ENCODE results near the gene ZRANB2.

Gene ZRANB2, protein sequence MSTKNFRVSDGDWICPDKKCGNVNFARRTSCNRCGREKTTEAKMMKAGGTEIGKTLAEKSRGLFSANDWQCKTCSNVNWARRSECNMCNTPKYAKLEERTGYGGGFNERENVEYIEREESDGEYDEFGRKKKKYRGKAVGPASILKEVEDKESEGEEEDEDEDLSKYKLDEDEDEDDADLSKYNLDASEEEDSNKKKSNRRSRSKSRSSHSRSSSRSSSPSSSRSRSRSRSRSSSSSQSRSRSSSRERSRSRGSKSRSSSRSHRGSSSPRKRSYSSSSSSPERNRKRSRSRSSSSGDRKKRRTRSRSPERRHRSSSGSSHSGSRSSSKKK

DNA sequence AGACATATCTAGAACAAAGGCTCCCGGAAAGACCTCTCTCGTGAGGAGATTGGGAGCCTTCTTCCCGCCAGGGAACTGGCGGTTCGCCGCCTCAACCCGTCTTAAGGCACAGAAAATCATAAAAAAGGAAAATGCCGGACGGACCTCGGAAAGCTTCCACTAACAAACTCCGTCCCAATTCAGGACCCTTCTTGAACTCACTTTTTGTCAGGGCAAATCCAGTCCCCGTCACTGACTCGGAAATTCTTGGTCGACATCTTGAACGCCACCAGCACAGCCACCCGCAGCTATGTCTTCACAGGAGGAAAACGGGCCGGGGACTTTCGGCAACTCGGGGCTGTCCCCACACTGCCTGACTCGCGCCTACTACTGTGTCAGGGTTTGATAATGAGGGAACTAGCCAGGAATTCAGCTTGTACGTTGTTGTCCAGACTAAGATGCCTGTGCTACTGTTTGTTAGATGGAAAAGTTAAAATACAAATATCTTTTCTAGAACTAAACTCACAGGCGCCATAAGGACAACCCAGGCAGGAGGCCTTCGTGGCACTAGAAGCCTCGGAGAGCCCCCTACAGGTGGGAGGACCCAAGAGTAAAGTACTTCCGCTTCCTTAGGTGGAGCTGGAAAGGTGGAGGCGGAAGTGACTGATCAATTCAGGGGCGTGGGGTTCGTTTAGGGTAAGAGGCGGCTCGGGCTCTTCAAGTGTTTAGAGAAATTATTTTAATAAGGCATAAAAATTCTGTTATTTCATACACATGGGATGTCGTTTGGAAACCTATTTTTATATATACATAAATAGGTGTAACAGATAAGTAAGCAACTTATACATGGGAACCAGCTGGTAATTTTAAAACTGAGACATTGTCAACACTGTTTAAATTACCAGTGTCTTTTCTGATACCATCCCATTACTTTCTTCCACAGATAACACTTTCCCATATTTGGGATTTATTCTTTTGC is at the start of gene ZRANB2:
Gene ZRANB2 (minus strand): TSS at position 297 of the 958 bp plus-strand sequence. CDS start 40 bp downstream, at position 257.
- in situ Hi-C loops (cut with MboI; ENCODE audit: low sequenced_read_pairs): no loop called here

DNA sequence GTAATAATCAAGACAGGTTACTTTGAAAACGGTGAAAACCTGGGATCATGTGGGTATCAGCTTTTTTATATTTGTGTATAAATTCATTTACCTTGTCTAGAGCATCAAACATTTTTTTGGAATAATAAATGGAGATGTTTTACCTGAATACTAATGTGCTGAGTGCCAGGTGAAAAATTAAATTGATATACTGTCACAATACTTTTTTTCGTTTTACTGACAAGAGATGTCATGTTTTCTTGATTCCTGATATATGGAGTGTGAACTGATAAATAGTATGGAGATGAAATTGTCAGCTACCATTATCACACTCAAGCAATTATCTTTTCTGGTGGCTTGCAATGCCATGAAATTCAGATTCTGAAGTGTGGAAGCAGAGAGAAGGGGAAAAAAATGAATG is 47.2 kb upstream of the ZRANB2 start:
- in situ Hi-C loops (cut with MboI; ENCODE audit: low sequenced_read_pairs): no loop called here

DNA sequence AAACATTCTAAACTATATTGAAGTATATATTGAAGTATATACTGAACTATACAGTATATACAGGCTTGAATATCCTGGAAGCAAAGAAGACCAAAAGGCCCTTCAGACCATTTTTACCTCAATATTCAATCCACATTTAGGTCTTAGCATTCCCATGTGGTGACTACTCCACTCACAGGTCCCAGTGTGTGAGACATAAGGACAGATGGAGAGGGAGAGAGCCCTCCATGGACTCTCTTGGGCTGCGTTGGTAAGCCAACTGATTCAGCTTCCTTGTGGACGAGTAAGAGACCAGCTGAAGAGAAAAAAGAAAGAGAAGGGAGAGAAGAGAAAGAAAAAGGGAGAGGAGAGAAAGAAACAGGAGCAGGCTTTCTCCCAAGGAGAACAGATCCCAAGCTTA is 37.3 kb upstream of the ZRANB2 start:
- in situ Hi-C loops (cut with MboI; ENCODE audit: low sequenced_read_pairs): no loop called here

DNA sequence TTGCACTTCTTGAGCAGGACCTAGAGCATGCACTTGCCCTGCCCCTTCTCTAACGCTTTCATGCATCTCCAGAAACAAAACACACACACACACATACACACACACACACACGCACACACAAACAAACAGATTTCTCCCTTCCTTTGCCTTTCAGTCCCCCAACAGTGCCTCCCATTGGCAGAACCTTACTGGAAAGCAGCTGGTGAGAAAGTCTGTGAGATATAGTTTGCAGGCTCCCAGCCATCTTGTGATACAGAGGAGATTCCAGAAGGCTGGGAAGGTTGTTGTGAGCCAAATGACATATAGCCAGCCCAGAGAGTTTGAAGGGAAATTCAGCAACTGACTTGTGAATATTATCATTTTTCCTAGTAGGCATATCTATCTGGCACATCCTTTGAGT is 35.9 kb upstream of the ZRANB2 start:
- in situ Hi-C loops (cut with MboI; ENCODE audit: low sequenced_read_pairs): no loop called here

DNA sequence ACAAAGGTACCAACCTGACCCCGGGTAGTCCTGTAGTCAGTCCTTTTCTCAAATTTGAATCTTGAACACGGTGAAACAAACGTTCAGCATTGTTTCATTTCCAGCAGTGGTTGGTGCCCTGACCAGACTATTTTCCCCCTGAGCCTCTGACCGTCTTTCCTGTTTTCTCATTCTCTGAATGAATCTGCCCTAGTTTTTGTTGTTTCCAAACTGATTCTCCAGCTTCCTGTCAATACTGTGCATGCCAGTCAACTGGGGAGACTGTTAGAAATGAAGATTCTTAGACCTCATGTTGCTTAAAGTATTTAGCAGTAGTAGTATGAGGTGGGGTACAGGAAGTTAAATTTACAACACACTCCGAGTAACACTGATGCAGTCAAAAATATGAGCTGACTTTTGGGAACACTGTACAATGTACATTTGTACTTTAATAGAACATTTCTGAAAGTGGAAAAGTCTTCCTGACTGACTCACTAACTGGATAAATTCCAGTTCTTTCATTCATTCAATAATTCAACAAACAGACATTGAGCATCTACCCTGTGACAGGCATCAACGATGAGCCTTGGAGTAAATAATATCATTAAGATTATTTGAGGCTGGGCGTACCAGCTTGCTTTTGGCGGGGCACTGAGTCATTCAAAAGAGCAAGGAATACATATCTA is 26.0 kb upstream of the ZRANB2 start:
- in situ Hi-C loops (cut with MboI; ENCODE audit: low sequenced_read_pairs): no loop called here

DNA sequence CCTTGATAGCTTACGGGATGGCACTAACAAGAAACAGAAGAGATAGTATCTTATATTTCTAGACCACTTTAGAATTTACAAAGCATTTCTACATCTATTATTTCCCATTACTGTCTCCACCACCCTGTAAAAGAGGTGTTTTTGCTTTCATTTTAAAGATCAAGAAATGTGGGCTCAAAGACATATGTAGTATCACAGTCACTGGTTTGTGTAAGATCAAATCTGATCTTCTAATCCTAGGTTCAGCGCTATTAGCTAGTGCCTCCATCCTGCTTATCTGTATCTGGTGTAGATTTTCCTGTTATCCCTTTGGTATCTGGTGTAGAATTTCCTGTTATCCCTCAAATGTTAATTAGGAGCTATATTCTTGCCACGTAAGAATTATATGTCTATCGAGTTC is 23.6 kb upstream of the ZRANB2 start:
- in situ Hi-C loops (cut with MboI; ENCODE audit: low sequenced_read_pairs): no loop called here

DNA sequence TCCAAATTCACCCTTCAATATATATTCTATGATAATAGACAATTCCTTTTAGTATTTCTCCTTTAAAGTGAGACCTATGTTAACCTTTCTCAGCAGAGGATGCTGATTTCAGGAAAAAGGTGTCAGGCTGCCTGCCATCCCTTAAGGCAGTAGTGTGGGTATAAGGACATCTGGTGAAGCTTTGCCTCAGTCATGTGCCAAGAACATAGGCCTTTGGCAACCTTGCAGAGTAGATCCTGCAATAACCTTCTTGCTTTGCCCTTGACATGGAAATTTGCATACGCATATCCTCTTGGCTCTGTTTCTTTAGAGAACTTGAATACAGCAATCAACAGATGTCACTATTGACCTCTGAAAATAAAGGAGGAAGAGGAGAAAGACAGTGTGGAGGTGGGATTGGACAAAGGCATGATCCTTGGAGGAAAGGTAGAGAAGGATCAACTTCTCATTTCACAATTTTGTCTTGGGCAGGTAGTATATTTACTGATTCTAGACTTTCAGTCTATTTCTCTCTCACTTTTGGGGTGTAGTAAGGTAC is 21.1 kb upstream of the ZRANB2 start:
- in situ Hi-C loops (cut with MboI; ENCODE audit: low sequenced_read_pairs): no loop called here

DNA sequence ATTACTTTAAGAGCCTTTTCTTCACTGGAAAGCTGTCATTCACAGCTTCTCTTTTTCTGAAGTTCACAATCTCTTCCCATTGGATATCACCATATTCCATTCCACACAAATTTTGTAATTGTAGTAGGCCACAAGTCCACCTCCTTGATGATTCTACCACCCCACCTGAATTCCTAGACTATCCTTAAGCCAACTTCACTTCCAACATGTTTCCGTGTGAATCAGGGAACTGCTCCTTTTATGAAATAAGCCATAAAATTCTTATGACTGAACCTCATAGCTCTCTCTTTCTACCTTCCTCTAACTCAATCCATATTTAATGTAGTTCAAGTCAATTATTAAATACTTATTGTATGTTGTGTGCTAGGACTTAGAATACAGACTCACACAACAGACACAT is 16.6 kb upstream of the ZRANB2 start:
- in situ Hi-C loops (cut with MboI; ENCODE audit: low sequenced_read_pairs): no loop called here

DNA sequence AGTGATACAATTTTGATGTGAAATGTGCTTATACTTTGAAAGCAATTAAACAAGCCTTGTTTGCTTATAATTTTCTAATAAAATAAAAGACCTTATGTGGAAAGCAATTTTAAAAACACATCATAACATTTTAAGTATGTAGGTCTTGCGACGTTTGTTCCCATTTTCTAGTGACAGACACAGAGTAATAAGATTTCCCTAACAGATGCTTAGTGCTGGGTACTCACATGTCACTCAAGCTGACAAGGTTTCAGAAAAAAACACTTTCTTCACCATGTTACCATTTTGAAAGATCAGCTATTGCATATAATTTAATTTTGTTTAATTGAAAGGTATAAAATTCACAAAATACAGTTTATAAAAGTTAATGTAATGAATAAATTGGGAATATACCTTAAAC is 14.1 kb upstream of the ZRANB2 start:
- in situ Hi-C loops (cut with MboI; ENCODE audit: low sequenced_read_pairs): no loop called here

DNA sequence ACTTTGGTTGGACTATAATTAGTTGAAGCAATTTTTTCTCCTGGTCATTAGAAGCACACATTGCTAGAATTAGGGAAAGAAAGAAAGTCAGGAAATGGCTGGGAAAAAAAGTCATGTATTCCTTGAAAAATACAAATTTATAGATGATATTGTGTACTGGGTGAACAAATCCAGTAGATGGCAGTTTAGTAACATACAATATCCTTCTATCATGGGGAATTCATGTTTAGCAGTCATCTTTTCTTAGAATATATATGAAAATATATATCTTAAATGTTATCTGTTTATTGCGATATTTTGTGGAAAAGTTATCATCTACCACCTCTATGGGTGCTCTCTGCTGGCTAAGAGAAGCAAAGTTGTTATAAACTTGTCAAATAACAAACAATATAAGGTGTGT is 13.1 kb upstream of the ZRANB2 start:
- in situ Hi-C loops (cut with MboI; ENCODE audit: low sequenced_read_pairs): no loop called here

DNA sequence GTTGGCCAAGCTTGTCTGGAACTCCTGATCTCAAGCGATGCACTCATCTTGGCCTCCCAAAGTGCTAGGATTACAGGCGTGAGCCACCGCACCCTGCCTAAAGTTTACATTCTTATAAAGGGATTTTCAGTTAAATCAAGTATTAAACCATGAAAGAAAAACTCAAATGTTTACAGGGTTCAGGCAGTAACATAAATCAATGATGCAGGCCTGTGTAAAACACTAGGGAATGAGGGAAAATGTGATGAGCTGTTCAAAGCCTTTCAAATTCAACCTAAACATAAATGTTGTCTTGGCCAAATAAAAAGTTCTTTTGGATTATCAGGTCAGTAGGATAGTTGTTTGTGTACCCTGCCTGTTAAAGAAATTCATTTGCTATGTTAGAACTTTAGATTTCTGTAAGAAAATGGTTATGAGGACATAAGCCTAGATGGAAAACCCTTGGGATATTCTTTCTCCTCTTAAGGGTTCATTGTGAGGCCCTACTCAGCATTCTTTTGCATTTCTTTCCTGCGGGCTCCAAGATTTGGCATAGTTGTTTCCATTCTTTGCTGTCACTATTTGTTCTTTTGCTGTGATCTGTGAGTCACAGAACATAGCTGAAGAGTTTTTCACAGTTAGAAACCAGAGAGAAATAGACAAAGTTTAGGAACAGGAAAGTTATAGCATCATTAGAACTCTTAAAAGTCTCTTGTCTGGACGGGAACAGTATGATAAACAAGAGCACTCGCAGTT is 8.9 kb upstream of the ZRANB2 start:
- in situ Hi-C loops (cut with MboI; ENCODE audit: low sequenced_read_pairs): no loop called here

DNA sequence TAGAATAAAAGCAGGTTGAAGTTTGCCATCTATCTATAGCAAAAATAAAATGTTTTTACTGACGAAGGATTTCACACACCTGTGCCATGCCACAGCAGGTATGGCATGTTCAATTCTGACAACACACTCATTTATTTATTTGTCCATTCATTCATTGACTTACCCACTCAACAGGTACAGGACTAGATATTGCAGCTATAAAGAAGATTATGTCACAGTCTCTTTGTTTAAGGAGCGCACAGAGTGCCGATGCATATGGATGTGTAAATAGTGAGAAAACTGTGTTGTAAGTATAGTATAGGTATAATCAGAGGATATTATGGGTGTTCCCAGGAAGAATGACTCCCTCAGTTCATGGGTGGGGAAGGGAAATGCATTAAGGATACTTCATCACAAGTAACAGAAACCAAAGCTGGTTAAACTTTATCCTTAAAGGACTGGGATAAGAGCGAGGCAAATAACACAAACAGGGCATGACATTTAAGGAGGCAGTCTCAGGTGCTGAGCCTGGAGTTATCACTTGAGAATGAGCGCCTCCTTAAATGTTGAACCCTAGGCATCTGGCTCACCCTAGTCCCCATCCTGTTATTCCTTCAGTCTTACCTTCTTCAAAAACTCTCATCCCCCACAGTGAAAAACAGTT is 7.9 kb upstream of the ZRANB2 start:
- in situ Hi-C loops (cut with MboI; ENCODE audit: low sequenced_read_pairs): no loop called here

DNA sequence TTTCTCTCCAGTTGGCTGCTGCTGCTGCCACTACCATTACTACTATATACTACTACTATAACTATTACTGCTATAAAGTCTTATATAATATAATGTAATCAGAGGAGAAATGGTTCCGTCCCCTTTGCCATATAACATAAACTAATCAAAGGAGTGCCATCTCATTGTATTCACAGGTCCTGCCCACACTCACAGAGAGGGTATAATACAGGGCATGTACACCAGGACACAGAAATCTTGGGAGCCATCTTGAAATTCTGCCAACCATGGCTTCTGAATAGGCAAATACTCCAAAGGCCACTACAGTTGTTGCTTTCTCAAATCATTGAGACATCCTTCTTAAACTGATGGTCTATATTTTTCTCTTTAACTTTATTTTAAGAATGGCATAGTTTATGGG is 6.9 kb upstream of the ZRANB2 start:
- in situ Hi-C loops (cut with MboI; ENCODE audit: low sequenced_read_pairs): no loop called here

DNA sequence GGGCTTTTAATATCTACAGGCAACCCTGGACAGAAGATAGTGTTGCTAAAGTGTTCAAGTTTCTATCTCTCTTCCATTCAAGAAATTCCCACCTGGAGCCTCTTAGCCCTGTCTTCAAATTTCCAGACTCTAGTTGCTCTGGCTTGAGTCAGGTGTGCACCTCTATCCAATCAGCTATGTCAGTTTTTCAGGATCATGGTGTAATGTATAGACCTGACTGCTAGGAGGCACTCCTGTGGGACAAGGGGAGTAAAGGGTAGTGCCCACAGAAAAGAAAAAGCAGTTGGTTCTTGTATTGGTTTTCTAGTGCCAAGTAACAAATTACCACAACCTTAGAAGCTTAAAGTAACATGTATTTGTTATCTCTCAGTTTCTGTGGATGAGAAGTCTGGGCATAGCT is 6.2 kb upstream of the ZRANB2 start:
- in situ Hi-C loops (cut with MboI; ENCODE audit: low sequenced_read_pairs): no loop called here

DNA sequence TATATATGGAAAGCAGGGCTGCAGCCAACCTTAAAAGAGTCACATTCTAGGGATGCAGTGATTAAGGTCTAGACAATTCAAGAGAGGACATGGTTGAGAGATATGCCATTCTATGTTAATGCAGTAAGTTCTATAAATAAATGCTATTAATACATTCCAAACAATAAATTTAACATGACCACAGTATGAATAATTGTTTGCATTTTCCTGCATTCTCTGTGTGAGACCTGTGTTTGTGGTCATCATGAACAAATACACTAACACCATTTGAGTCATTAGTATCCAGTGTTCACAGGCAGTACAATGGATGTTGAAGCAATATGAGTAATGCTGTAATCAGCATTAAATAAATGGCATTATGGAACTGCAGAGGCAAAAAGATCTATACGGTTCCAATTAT is 5.5 kb upstream of the ZRANB2 start:
- in situ Hi-C loops (cut with MboI; ENCODE audit: low sequenced_read_pairs): no loop called here

DNA sequence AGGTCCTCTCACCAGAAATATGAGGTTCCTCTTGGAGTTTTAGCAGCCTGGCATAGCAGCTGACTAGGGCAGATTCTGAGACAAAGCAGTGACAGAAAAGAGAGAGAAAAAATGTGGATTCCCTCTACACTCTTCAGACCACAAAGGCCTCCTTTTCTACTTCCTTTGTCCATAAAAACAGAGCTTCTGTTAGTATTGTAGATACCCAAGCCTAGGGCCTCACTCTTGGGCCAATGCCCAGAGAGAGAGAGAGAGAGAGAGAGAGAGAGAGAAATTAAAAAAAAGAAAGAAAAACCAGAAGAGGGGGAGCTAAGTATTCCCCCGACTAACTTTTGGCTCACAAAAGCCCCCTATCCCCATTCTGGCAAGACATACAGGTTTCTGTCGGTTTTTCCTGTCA is 2.4 kb upstream of the ZRANB2 start:
- in situ Hi-C loops (cut with MboI; ENCODE audit: low sequenced_read_pairs): no loop called here

DNA sequence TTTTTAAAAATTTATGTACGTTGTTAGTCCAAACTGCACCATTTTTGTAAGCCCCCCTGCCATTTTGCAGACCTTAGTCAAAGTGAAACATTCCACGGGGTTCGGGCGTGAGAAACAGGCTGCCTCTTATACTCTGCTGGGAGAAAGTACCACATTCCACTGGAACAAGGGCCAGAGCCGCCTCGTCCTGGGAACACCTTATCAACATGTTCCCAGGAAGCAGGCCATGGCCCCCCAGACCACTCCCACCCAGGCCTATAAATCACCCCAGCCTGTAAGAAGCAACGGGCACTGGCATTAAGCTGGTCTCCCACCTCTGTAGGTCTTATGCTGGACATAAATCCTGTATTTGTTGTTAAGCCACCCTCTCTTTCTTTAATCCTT is 854 bp upstream of the ZRANB2 start:
- in situ Hi-C loops (cut with MboI; ENCODE audit: low sequenced_read_pairs): no loop called here

DNA sequence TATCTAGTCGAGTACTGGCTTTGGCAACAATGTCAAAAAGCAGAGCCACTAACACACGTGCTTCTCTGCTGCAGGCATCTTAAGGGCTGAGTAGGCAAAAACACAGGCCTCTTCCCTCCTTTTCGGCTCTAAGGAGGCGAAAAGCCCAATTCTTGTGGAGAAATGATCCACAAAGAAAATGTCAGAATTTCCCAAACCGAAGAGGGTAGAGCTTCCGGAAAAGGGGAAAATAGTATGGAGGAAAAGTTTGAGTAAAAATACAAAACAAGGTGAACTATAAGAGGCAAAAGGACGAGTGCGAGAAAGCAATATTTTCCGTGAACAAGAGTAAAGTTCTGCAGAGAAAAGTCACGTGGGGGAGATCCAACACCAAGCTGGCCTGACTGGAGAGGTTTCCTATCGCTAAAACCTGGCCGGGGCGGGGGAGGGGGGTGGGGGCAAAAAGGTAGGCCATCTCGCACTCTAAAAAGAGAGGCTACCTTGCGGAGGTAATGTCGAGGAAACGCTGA is 551 bp downstream of the ZRANB2 start:
- in situ Hi-C loops (cut with MboI; ENCODE audit: low sequenced_read_pairs): no loop called here

DNA sequence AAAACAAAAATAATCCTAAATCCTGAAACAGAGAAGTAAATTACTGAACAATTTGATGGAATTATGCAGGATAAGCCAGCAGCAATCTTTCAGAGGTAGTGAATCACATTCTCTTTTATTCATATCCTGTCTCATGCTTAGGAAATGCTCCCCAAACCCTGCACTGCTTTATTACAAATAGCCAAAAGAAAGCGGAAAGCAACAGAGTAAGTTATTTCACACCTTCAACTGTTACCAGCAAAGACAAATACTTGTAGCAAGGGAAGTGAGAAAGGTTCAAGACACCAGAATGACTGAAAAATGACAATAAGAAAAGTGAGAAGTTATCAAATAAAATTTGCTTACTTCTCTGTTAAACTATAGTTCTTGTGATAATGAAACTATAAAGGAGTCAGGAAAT is 6.2 kb downstream of the ZRANB2 start:
- in situ Hi-C loops (cut with MboI; ENCODE audit: low sequenced_read_pairs): no loop called here

DNA sequence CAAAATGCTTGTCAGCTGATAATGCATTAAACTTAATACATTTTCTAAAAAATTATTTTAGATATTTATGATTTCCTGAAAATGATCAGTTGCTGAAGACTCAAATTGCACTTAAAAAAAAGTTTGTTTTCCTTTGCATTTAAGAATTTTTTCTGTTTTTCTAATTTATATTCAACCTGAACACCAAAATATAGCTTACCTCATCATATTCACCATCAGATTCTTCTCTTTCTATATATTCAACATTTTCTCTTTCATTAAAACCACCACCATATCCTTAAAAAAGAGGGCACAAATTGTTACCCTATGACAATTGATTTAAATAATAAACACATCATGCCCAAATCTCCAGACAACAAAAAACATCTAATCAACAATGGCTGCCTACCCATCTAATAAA is 8.6 kb downstream of the ZRANB2 start:
- in situ Hi-C loops (cut with MboI; ENCODE audit: low sequenced_read_pairs): no loop called here
